Left ventricle myocardium superior (tissue), 1 donor: ENCODE measurements around the gene NARF. TPM values are rescaled to one million over a fixed set of nuclear protein-coding genes. Genes with fewer than 3 reads are reported as not detected.
"Not testable (repeated sequence)": the region's sequence is repeated elsewhere in the genome, so short reads cannot be mapped to it uniquely, and the experiment has no call there.

ENCODE experiments used
- ATAC-seq: fragments of 200-7000 bp; cut with Tn5 transposase; one replicate; pipeline ENCODE4 v1.9.1; 2020; ENCODE audit warnings: mild to moderate bottlenecking, moderate library complexity
- DNase-seq: peaks from one replicate; pipeline ENCODE4 v3.0.0-alpha.2; 2020
- intact Hi-C: fragments of 100-400 bp; cut with micrococcal nuclease; formaldehyde crosslinking; loops from one replicate; pipeline ENCODE4 v1.11.0; 2022
- long read RNA-seq: library from polyadenylated mRNA; unstranded; transcript quantifications from one replicate; pipeline ENCODE4 v2.0.0, GENCODE V29; 2021
- total RNA-seq: library from RNA; stranded (reverse); fragmentation: NEBNext Ultra II Directional; extraction: Animal tissue kit (Norgen Biotek cat#: 25700); gene quantifications from one replicate; pipeline ENCODE4 v1.2.1, GENCODE V29; 2021
- donor health status: DM: no; HTN: yes; CAD: no; lungs with severe emphysema.

The NARF gene
- 90.4 TPM for total RNA-seq
- long read RNA-seq, transcript NARF-201 (11 exons, 3,949 nt): major isoform, 129 of 168 reads
- long read RNA-seq, partial matches to known transcripts: 9 of 168 reads
- long read RNA-seq, other reads (novel, unspliced or antisense): 22 of 168 reads

- ATAC-seq: peak; percentile 98
- intact Hi-C loops: no loop called here
- DNase-seq: peak; percentile 99
Measured at GRCh38 chr17:82458179-82458884, at the start of gene NARF. Gene NARF, plus strand, starts transcription at chr17:82458741. Its CDS starts 63 bp downstream, at chr17:82458804.

- no peak for ATAC-seq
- intact Hi-C loops: loop anchor here (10.0 kb wide), 1 partner anchor 54 kb away; the partner anchor contains the start of gene TEX19
- DNase-seq: no peak
Measured at GRCh38 chr17:82408938-82409318, 49.6 kb upstream of the NARF start.

GRCh38 chr17:82410014-82410716, 48.4 kb upstream of the NARF start:
- intact Hi-C loops: no loop called here
- DNase-seq: no peak
- no peak for ATAC-seq

- no peak for DNase-seq
- intact Hi-C loops: no loop called here
Measured at GRCh38 chr17:82411396-82412053, 47.0 kb upstream of the NARF start.

GRCh38 chr17:82412081-82412480, 46.5 kb upstream of the NARF start:
- DNase-seq, ATAC-seq, intact Hi-C loops: not testable (repeated sequence)

More at GRCh38 chr17:82411396-82412053, 47.0 kb upstream of the NARF start:
- no peak for ATAC-seq

GRCh38 chr17:82412535-82413520, 45.7 kb upstream of the NARF start:
- intact Hi-C loops: no loop called here
- ATAC-seq: peak; percentile 41
- DNase-seq: no peak

- intact Hi-C loops: no loop called here
- DNase-seq: peak; percentile 88
- peak; percentile 73 for ATAC-seq
Measured at GRCh38 chr17:82414548-82415281, 43.8 kb upstream of the NARF start.

- ATAC-seq: no peak
- intact Hi-C loops: no loop called here
Measured at GRCh38 chr17:82415336-82415735, 43.2 kb upstream of the NARF start.

GRCh38 chr17:82415786-82416185, 42.8 kb upstream of the NARF start:
- DNase-seq (no peak), ATAC-seq (no peak)
- intact Hi-C loops: no loop called here

More at GRCh38 chr17:82415336-82415735, 43.2 kb upstream of the NARF start:
- no peak for DNase-seq

- ATAC-seq: no peak
- intact Hi-C loops: no loop called here
- no peak for DNase-seq
Measured at GRCh38 chr17:82416264-82416663, 42.3 kb upstream of the NARF start.

- ATAC-seq (no peak), DNase-seq (no peak)
- intact Hi-C loops: no loop called here
Measured at GRCh38 chr17:82416771-82417170, 41.8 kb upstream of the NARF start.

GRCh38 chr17:82418001-82418986, 40.2 kb upstream of the NARF start, which contains the start of the genes HEXD and OGFOD3:
Gene HEXD, plus strand, starts transcription at chr17:82418347. Its CDS starts 1,453 bp downstream, at chr17:82419800.
Gene OGFOD3, minus strand, starts transcription at chr17:82418586. Its CDS starts 101 bp downstream, at chr17:82418485.
- DNase-seq (peak; percentile 92), ATAC-seq (peak; percentile 94)
- intact Hi-C loops: no loop called here

GRCh38 chr17:82419540-82419939, 39.0 kb upstream of the NARF start:
- ATAC-seq: no peak
- intact Hi-C loops: no loop called here
- DNase-seq: no peak

- intact Hi-C loops: no loop called here
- peak; percentile 16 for ATAC-seq
- no peak for DNase-seq
Measured at GRCh38 chr17:82424001-82424862, 34.3 kb upstream of the NARF start.

- DNase-seq (no peak), ATAC-seq (no peak)
- intact Hi-C loops: no loop called here
Measured at GRCh38 chr17:82424863-82425159, 33.7 kb upstream of the NARF start.

GRCh38 chr17:82428546-82428945, 30.0 kb upstream of the NARF start:
- intact Hi-C loops: no loop called here
- ATAC-seq: no peak
- DNase-seq: no peak
